HepG2 (cell line): ENCODE data around the gene CLEC6A. TPM values are rescaled to one million over a fixed set of nuclear protein-coding genes. Genes with fewer than 3 reads are reported as not detected.
"Not testable (repeated sequence)": the region's sequence is repeated elsewhere in the genome, so short reads cannot be mapped to it uniquely, and the experiment has no call there.

Source experiments
- ATAC-seq: fragments of 200-7000 bp; cut with Tn5 transposase; 3 replicates; pipeline ENCODE4 v1.9.1; 2020; ENCODE audit warnings: mild to moderate bottlenecking, moderate library complexity
- Bru-seq: library from RNA; stranded (reverse); fragments of 400-500 nt; gene quantifications from one replicate; lab custom pipeline; 2021; lab: Mats Ljungman, UMichigan
- BruChase-seq, 2 experiments: library from RNA; stranded (reverse); fragments of 400-500 nt; gene quantifications; one replicate each; lab custom pipeline; 2021; lab: Mats Ljungman, UMichigan
- BruUV-seq: library from RNA; stranded (reverse); fragments of 400-500 nt; replicated peaks from 2 replicates; lab custom pipeline; 2021; lab: Mats Ljungman, UMichigan
- CTCF ChIA-PET: fragments of 300-600 bp; formaldehyde crosslinking; extraction: SDS; loops from one replicate; lab custom pipeline; 2021; ENCODE audit warnings: low total read pairs, inconsistent platforms, low intra/inter-chr PET ratio; lab: Yijun Ruan, JAX
- POLR2A ChIA-PET: fragments of 350-600 bp; sonication (Branson Sonifier 250); formaldehyde crosslinking; loops from one replicate; lab custom pipeline; 2020; ENCODE audit warnings: antibody characterized with exemption, inconsistent platforms; lab: Yijun Ruan, JAX
- DNase-seq: peaks from one replicate; pipeline ENCODE4 v3.0.0-alpha.2; 2015; ENCODE audit warnings: low spot score
- FAIRE-seq: peaks from 3 replicates; lab custom pipeline; 2011; peaks lifted over from hg19 to GRCh38; lab: Jason Lieb, UNC
- H2AFZ ChIP-seq: one replicate; pipeline ENCODE4 v1.6.1; 2011; ENCODE audit warnings: low read length, inconsistent platforms
- H3K27ac ChIP-seq: fragments of 300-600 bp; 3 replicates; pipeline ENCODE4 v1.8.0; 2011; ENCODE audit warnings: mixed run types, mild to moderate bottlenecking, mixed read lengths, low read length, inconsistent platforms; ENCODE audit not compliant: insufficient read depth; ENCODE audit errors: extremely low read length
- H3K27me3 ChIP-seq, 2 experiments: fragments of 200-600 bp in 1 of 2; 2 replicates in 1 of 2; 3 replicates in 1 of 2; pipeline versions ENCODE4 v1.6.0 to v1.8.0; 2011; ENCODE audit warnings: low read length in 2 of 2, mild to moderate bottlenecking in 2 of 2, moderate library complexity in 2 of 2, inconsistent platforms in 1 of 2; ENCODE audit not compliant: insufficient read depth in 2 of 2, control insufficient read depth in 1 of 2
- H3K36me3 ChIP-seq, 2 experiments: fragments of 200-600 bp in 1 of 2; replicated peaks in 1 of 2; 2 replicates in 1 of 2; 3 replicates in 1 of 2; pipeline versions ENCODE4 v1.5.1 to v1.8.0; 2011; ENCODE audit warnings: low read length in 2 of 2, inconsistent platforms in 1 of 2; ENCODE audit not compliant: insufficient read depth in 2 of 2, control insufficient read depth in 1 of 2
- H3K4me1 ChIP-seq: 2 replicates; pipeline ENCODE4 v1.5.1; 2012; ENCODE audit warnings: low read length, inconsistent platforms; ENCODE audit not compliant: insufficient read depth
- H3K4me2 ChIP-seq: 2 replicates; pipeline ENCODE4 v1.6.0; 2011; ENCODE audit warnings: low read depth, low read length, inconsistent platforms
- H3K4me3 ChIP-seq, 3 experiments: fragments of 200-600 bp in 1 of 3; sonication (generic), shearing (Covaris generic) in 1 of 3; replicated peaks in 1 of 3; 2 replicates each; pipeline ENCODE4 v1.5.1; 2011 to 2016; ENCODE audit warnings: low read length in 3 of 3, inconsistent platforms in 2 of 3, low read depth in 2 of 3, mild to moderate bottlenecking in 2 of 3, control low read depth in 1 of 3, mixed read lengths in 1 of 3; ENCODE audit not compliant: insufficient read depth in 1 of 3
- H3K79me2 ChIP-seq: one replicate; pipeline ENCODE4 v1.6.1; 2011; ENCODE audit warnings: low read length, inconsistent platforms; ENCODE audit not compliant: insufficient read depth
- H3K9ac ChIP-seq: 2 replicates; pipeline ENCODE4 v1.6.0; 2011; ENCODE audit warnings: mild to moderate bottlenecking, low read depth, low read length, inconsistent platforms; ENCODE audit not compliant: insufficient read depth
- H3K9me3 ChIP-seq: 2 replicates; pipeline ENCODE4 v1.5.1; 2012; ENCODE audit warnings: mild to moderate bottlenecking, low read length
- H4K20me1 ChIP-seq: 2 replicates; pipeline ENCODE4 v1.6.0; 2011; ENCODE audit warnings: inconsistent platforms, mild to moderate bottlenecking, low read length, moderate library complexity; ENCODE audit not compliant: insufficient read depth
- BRCA1 ChIP-seq: sonication (generic); formaldehyde crosslinking; IDR thresholded peaks from 2 replicates; pipeline ENCODE4 v1.4.0; 2020; ENCODE audit warnings: missing genetic modification reagents
- FOSL1 ChIP-seq: sonication (generic); formaldehyde crosslinking; IDR thresholded peaks from 2 replicates; pipeline ENCODE4 v1.9.0; 2021; ENCODE audit warnings: missing genetic modification reagents, borderline replicate concordance
- GFI1 ChIP-seq: sonication (generic); formaldehyde crosslinking; IDR thresholded peaks from 2 replicates; pipeline ENCODE4 v1.5.0; 2020; ENCODE audit warnings: missing genetic modification reagents, mild to moderate bottlenecking, borderline replicate concordance
- GMEB1 ChIP-seq: sonication (generic); formaldehyde crosslinking; IDR thresholded peaks from 2 replicates; pipeline ENCODE4 v1.5.1; 2020; ENCODE audit warnings: missing genetic modification reagents, mild to moderate bottlenecking, borderline replicate concordance
- NFKBIZ ChIP-seq: IDR thresholded peaks from 2 replicates; pipeline ENCODE4 v1.6.1; 2018; ENCODE audit warnings: missing genetic modification reagents, missing compliant biosample characterization
- SMARCE1 ChIP-seq: fragments of 450-650 bp; IDR thresholded peaks from 2 replicates; pipeline ENCODE4 v1.6.1; 2017; ENCODE audit warnings: borderline replicate concordance
- WGBS: methylation state at CpG from one replicate; pipeline ENCODE4 v1.1.6; 2017; ENCODE audit warnings: low lambda C conversion rate; 5-methylcytosine and 5-hydroxymethylcytosine counted together
- in situ Hi-C: cut with HindIII; loops from 2 replicates; pipeline ENCODE4 v1.10.0; 2017; ENCODE audit warnings: low pct_unique_long_range_greater_than_20kb; ENCODE audit not compliant: extremely low pct_ligation_motif_present
- intact Hi-C: fragments of 100-400 bp; cut with micrococcal nuclease; formaldehyde crosslinking; loops from one replicate; pipeline ENCODE4 v1.10.0; 2022; ENCODE audit not compliant: unreplicated experiment
- long read RNA-seq, 2 experiments: library from RNA in 1 of 2; library from polyadenylated mRNA in 1 of 2; stranded (forward) in 1 of 2; unstranded in 1 of 2; transcript quantifications; one replicate each; pipeline ENCODE4 v2.0.0, GENCODE V29; 2019 to 2022
- polyA minus RNA-seq, 3 experiments: library from RNA; depleted of rRNA, polyadenylated mRNA; stranded (reverse); fragments of >200 nt; gene quantifications; 2 replicates each; pipeline ENCODE4 v1.2.3, GENCODE V29; 2011; ENCODE audit warnings: low replicate concordance in 1 of 3
- polyA plus RNA-seq, 8 experiments: library from polyadenylated mRNA; depleted of rRNA in 3 of 8; stranded (reverse) in 7 of 8; unstranded in 1 of 8; fragments of >200 nt; fragmentation: Illumina TruSeq in 4 of 8; extraction: Trizol in 4 of 8; gene quantifications; 2 replicates each; pipeline versions ENCODE4 v1.2.1 to v1.2.3, GENCODE V29; 2011 to 2016; ENCODE audit warnings: low read depth in 4 of 8, missing spikeins in 1 of 8, mixed read lengths in 1 of 8; ENCODE audit not compliant: insufficient read depth in 1 of 8
- total RNA-seq, 5 experiments: library from RNA; depleted of rRNA; stranded (reverse); fragments of >200 nt; fragmentation: Illumina TruSeq; extraction: Trizol; gene quantifications; 2 replicates each; pipeline ENCODE4 v1.2.3, GENCODE V29; 2016; ENCODE audit warnings: low read depth in 1 of 5

Gene CLEC6A
- not detected in 2 replicates for total RNA-seq (2016; rRNA removed; fragmentation: Illumina TruSeq; extraction: Trizol)
- total RNA-seq (2016; cell fraction: cytosol; rRNA removed; fragmentation: Illumina TruSeq; extraction: Trizol; ENCODE audit: low read depth): not detected in 2 replicates
- total RNA-seq (2016; cell fraction: insoluble cytoplasmic fraction; rRNA removed; fragmentation: Illumina TruSeq; extraction: Trizol): not detected in 2 replicates
- not detected in 2 replicates for total RNA-seq (2016; cell fraction: membrane; rRNA removed; fragmentation: Illumina TruSeq; extraction: Trizol)
- total RNA-seq (2016; cell fraction: nucleus; rRNA removed; fragmentation: Illumina TruSeq; extraction: Trizol): not detected in 2 replicates
- polyA plus RNA-seq (2011; rRNA removed): not detected in 2 replicates
- polyA plus RNA-seq (2011; cell fraction: cytosol; rRNA removed): not detected in 2 replicates
- polyA plus RNA-seq (2011; cell fraction: nucleus; rRNA removed): not detected in 2 replicates
- not detected in 2 replicates for polyA plus RNA-seq (2012)
- polyA plus RNA-seq (2016; cell fraction: cytosol; fragmentation: Illumina TruSeq; extraction: Trizol; ENCODE audit: low read depth): not detected in 2 replicates
- polyA plus RNA-seq (2016; cell fraction: insoluble cytoplasmic fraction; fragmentation: Illumina TruSeq; extraction: Trizol; ENCODE audit: low read depth): not detected in 2 replicates
- polyA plus RNA-seq (2016; cell fraction: membrane; fragmentation: Illumina TruSeq; extraction: Trizol; ENCODE audit: low read depth): not detected in 2 replicates
- polyA plus RNA-seq (2016; cell fraction: nucleus; fragmentation: Illumina TruSeq; extraction: Trizol; ENCODE audit: insufficient read depth, low read depth): not detected in 2 replicates
- not detected in 2 replicates for polyA minus RNA-seq (2011; rRNA and poly(A)+ RNA removed; ENCODE audit: low replicate concordance)
- not detected in 2 replicates for polyA minus RNA-seq (2011; cell fraction: cytosol; rRNA and poly(A)+ RNA removed)
- not detected in 2 replicates for polyA minus RNA-seq (2011; cell fraction: nucleus; rRNA and poly(A)+ RNA removed)
- not detected for Bru-seq, nascent RNA
- BruChase-seq, experiment 1, labeled RNA remaining after a 6-hour chase: percentile 5 among the genes with signal in this experiment
- not detected for BruChase-seq, experiment 2, labeled RNA remaining after a 2-hour chase
- long read RNA-seq, experiment 1: 0 reads
- long read RNA-seq, experiment 2: 0 reads

DNA sequence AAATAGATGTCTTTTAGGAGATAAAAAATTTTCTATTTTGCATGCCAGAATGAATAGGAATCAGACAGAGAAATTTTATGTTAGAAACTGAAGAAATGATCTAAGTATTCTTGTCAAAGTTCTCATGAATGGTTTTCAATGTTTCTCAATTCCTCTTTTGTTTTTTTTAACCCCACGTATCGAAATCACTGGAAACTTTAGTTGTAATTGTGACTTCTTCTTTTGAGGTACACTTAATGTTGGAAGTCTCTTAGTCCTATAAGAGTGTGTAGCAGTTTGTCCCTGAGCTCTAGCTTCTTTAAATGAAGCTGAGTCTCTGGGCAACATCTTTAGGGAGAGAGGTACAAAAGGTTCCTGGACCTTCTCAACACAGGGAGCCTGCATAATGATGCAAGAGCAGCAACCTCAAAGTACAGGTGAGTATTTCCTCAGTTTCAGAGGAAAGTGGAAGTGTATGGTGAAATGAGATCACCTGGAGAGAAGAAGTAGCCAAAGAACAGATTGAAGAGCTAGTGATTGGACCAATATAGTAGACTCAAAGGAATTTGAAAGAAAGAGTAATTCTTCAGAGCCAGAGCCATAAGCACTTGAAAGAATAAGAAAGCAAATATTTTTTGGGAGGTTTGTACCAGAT lies at the start of gene CLEC6A:
CLEC6A (plus strand) TSS at position 236 of the 634 bp plus-strand sequence; CDS start at position 386, 150 bp downstream.
- DNase-seq: no peak
- H3K27me3 ChIP-seq: no peaks in the 10 kb centered on the region; a peak in 1 of 5 replicates
- CTCF ChIA-PET: no interaction called here
- TF ChIP-seq BRCA1 (CRISPR knock-in tag) (no peak), FOSL1 (CRISPR knock-in tag) (no peak), GMEB1 (CRISPR knock-in tag) (no peak), NFKBIZ (CRISPR knock-in tag) (no peak), GFI1 (no peak), SMARCE1 (no peak)
- no peak for FAIRE-seq
- intact Hi-C loops: no loop called here
- H3K9ac ChIP-seq: no peak within 1 kb of the TSS
- H3K27ac ChIP-seq: no peak within 1 kb of the TSS
- POLR2A ChIA-PET: no interaction called here
- 2% methylated on average over 2 of the region's 2 CpGs for WGBS
- H3K36me3 ChIP-seq: no peaks in the 10 kb centered on the region
- ATAC-seq: no peak
- no peaks in the 10 kb centered on the region for H3K4me1 ChIP-seq
- H3K79me2 ChIP-seq: no peaks in the 10 kb centered on the region
- H3K9me3 ChIP-seq: no peaks in the 10 kb centered on the region
- BruUV-seq: no TSS peak
- in situ Hi-C loops: no loop called here
- no peak within 1 kb of the TSS for H2AFZ ChIP-seq
- H3K4me3 ChIP-seq: no peak within 1 kb of the TSS
- H4K20me1 ChIP-seq: no peaks in the 10 kb centered on the region
- H3K4me2 ChIP-seq: no peak within 1 kb of the TSS

DNA sequence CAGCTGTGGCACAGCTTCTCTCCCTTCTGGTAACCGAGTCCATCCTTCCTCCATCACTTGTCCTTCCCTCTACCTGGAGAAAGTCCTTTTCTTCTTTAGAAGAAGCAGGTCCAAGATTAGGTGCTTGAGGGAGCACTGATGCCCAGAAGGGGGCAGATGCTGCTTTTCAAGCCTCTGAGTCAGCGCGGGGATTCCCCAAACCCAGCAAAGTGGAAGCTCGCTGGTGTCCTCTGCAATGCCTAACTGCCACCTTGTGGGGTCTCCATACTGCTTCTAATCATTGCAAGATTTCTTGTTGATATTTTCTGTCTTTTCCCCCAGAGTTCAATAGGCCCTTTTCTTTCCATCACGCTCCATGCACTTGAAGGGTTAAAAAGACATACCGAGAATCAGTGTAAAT lies 36.2 kb upstream of the CLEC6A start:
- CTCF ChIA-PET, H3K36me3 ChIP-seq, H3K79me2 ChIP-seq, H4K20me1 ChIP-seq, in situ Hi-C loops, ATAC-seq, H3K9me3 ChIP-seq, FAIRE-seq, H3K4me3 ChIP-seq, H3K4me2 ChIP-seq, H3K9ac ChIP-seq, H3K27ac ChIP-seq, DNase-seq, BruUV-seq, H3K27me3 ChIP-seq, intact Hi-C loops, POLR2A ChIA-PET, H3K4me1 ChIP-seq, H2AFZ ChIP-seq: not testable (repeated sequence)
- no CpG with 5 or more reads among the region's 6 CpGs for WGBS
